GM23248 (cell line): ENCODE results near the gene RPRD2.

Source experiments
- EZH2 ChIP-seq: fragments of 200-600 bp; sonication (generic); IDR thresholded peaks from 2 replicates; pipeline ENCODE4 v1.6.1; 2018; ENCODE audit warnings: antibody characterized with exemption, mild to moderate bottlenecking; ENCODE audit not compliant: insufficient read depth, poor library complexity, severe bottlenecking
- EZH2phosphoT487 ChIP-seq: fragments of 200-600 bp; sonication (generic); IDR thresholded peaks from 2 replicates; pipeline ENCODE4 v1.6.1; 2018; ENCODE audit warnings: antibody characterized with exemption, moderate library complexity, mild to moderate bottlenecking, low read depth; ENCODE audit not compliant: insufficient read depth

GRCh38 chr1:150429805-150430204 is 65.9 kb downstream of the RPRD2 start:
- TF ChIP-seq EZH2 (no peak), EZH2phosphoT487 (no peak)
